NCI-H146 treated with DMSO at 0.1 percent for 48 hours (cell line): ENCODE measurements around the gene OTUD3.

ENCODE experiments used
- DNase-seq: peaks from one replicate; lab custom pipeline; 2025; ENCODE audit not compliant: unreplicated experiment; lab: John Stamatoyannopoulos, UW

OTUD3 gene

DNA sequence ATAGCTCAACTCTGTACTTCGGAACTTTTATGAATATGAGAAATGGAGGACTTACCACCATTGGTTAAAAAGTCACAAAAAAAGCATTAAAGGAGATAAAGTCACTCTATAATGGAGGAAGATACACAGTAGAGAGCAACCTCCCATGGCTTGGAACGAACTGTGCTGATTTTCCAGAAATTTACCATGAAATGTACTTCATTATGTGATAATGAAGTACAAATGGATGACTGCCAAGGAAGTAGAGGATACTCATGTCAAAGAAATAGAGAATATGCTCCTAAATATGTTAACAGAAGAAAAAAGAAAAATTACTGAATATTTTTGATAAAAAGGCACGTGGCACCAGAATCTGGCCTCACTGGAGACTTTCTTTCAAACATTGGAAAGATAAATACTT lies 64.8 kb downstream of the OTUD3 start:
- no peak for DNase-seq

DNA sequence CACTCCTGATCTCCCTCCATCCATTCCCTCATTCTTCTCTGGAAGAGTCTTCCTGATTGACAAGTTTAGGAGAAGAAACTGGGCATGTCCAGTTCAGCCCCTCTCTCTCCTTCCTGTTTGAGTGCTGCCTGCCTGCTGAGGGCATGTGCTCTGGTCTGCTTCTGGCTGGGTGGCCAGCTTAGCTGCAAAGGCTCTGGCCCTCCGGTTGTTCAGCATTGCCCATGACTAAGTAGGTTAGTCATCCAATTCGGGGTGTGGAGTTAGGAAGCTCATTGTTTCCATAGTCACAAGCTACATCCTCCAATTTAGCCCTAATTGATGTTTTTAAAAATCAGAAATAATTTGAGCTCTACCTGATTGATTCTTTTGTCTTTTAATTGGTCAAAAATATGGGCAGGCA lies 66.8 kb downstream of the OTUD3 start:
- no peak for DNase-seq

DNA sequence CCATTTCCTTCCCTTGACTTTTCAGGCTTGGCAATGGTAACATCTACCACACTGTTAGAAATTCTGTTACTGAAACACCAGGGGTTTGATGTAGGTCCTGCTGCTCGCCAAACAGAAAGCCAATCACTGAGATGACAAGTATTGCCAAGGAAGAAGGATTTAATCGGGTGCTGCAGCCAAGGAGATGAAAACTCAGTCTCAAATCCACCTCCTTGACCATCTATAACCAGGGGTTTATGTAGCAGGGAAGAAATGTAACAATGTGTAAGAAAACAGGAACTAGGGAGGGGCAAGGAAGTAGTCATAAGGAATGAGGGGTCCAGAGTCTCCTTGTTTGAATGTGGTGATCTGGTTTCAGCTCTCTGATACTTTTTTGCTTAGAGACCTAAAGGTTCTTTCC lies 71.9 kb downstream of the OTUD3 start:
- DNase-seq: no peak

DNA sequence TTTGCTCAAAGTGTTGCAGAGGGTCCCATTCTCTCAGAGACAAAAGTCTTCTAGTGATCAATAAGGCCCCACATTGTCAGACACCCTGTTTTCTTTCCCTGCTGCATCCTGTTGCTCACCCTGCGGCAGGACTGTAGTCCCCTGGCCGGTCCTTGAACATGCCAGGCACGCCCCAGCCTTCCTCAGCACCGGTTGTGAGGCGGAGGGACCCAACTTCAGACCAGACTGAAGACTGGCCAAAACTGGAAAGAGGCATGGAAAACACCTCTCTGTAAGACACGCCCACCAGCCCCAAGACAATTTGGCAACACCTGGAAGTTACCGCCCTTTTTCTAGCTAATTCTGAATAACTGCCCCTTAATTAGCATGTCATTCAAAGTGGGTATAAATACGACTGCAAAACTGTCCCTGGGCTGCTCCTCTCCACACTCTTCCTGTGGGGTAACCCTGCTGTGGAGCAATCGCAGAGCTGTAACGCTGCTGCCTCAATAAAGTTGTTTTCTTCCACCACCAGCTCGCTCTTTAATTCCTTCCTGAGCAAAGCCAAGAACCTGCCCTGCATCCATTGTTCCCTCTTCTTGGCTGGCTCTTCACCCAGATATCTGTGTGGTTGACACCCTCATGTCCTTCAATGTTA lies 73.5 kb downstream of the OTUD3 start:
- DNase-seq: no peak

- no peak for DNase-seq
Observed at GRCh38 chr1:19957779-19958178, 75.6 kb downstream of the OTUD3 start.

DNA sequence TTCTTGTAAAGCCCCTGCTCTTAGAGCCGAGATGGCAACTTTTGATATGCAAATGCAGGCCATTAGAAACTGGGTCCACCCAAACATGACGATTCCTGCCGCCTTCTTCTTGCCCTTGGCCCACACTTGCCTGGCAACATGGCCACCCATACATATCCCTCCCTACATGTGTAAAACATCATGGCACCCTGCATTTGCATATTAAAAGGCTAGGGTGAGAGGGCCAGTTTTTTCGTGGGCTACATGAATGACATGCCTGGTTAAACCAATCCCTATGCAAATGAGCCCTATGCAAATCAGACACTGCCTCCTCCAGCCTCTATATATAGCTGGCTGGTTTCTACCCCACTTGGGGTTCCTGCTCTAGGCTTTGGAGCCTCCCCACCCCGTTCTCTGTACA lies 78.4 kb downstream of the OTUD3 start:
- DNase-seq: no peak
